OCI-LY1 (cell line): Measurements from ENCODE around the gene C11orf58.
A peak's percentile ranks its signal among the peaks of the same experiment; 100 is the strongest.

Experiments used
- EZH2 ChIP-seq: fragments of 200-600 bp; sonication (generic), shearing (Covaris generic); IDR thresholded peaks from 2 replicates; pipeline ENCODE4 v1.8.0; 2017; ENCODE audit warnings: borderline replicate concordance, mixed run types, mild to moderate bottlenecking, antibody characterized with exemption, low read length, moderate library complexity, mixed read lengths
- TF ChIP-seq, protein P1 (sequence below): fragments of 200-600 bp; sonication (generic), shearing (Covaris generic); IDR thresholded peaks from 2 replicates; pipeline ENCODE4 v1.5.1; 2017; ENCODE audit warnings: mild to moderate bottlenecking, antibody characterized with exemption, low read length, moderate library complexity, mixed read lengths

GRCh38 chr11:16788141-16789062 lies 50.0 kb downstream of the C11orf58 start:
- no peak for TF ChIP-seq EZH2
- TF ChIP-seq, protein P1, sequence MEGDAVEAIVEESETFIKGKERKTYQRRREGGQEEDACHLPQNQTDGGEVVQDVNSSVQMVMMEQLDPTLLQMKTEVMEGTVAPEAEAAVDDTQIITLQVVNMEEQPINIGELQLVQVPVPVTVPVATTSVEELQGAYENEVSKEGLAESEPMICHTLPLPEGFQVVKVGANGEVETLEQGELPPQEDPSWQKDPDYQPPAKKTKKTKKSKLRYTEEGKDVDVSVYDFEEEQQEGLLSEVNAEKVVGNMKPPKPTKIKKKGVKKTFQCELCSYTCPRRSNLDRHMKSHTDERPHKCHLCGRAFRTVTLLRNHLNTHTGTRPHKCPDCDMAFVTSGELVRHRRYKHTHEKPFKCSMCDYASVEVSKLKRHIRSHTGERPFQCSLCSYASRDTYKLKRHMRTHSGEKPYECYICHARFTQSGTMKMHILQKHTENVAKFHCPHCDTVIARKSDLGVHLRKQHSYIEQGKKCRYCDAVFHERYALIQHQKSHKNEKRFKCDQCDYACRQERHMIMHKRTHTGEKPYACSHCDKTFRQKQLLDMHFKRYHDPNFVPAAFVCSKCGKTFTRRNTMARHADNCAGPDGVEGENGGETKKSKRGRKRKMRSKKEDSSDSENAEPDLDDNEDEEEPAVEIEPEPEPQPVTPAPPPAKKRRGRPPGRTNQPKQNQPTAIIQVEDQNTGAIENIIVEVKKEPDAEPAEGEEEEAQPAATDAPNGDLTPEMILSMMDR = peak; percentile 88
